ENCODE data around the gene MED27.

Gene MED27

DNA sequence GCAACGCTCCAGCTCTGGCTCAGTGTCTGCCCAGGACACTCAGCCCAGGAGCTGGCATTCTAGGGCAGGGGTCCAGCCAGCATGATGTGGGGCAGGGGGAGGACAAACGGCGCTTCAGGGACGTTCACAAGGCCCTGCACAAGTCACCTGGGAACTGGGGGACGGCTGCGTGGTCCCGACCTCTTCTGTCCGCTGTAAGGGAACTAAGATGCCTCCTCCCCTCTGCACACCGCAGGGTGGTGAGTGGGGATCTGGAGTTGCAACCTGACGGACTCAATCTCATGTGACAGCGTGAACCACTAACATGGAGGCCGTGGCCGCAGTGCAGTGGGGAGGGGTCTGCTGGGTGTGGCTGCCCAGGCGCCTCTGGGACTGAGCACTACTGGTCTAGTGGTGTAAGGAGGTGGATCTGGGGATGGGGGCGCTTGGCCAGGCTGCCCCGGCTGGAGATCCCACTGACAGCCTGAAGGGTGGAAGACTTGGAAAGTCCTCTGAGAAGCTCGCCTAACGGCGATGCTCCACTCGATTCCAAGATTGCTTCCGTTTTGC is 251.8 kb downstream of the MED27 start:
- no peak for DNase-seq

DNA sequence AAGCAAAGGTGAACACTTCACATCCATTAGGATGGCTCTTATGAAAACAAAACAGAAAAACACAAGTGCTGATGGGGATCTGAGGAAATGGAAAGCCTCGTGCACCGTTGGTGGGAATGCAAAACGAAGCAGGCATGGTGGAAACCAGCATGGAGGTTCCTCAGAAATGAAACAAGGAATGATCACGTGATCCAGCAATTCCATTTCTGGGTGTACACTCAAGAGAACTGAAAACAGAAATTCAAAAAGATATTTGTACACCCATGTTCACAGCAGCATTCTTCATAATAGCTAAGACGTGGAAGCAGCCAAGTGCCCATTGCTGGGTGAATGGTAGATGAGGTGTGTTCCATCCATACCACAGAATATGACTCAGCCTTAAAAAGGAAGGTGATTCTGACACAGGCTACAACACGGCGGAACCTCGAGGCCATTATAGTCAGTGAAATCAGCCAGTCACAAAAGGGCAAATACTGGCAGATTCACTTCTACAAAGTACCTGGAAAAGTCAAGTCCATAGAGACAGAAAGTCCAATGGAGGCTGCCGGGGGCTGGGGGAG is 252.6 kb downstream of the MED27 start:
- DNase-seq, result no peak

DNA sequence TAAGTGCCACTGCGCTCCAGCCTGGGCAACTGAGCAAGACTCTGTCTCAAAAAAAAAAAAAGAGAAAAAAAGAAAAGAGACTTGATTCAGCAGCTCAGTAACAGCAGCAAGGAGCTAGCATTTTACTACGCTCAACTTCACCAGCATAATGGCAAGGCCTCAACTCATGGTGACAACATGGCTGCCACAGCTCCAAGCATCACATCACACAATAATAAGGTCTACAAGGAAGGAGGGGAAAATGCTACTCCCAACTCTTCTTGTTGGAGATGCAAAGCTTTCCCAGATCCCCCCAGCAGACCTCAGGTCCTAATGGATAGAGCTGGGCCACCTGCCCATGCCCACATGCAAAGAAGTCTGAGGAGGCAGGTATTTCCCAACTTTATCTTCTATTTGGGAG is 253.6 kb downstream of the MED27 start:
- no peak for DNase-seq

DNA sequence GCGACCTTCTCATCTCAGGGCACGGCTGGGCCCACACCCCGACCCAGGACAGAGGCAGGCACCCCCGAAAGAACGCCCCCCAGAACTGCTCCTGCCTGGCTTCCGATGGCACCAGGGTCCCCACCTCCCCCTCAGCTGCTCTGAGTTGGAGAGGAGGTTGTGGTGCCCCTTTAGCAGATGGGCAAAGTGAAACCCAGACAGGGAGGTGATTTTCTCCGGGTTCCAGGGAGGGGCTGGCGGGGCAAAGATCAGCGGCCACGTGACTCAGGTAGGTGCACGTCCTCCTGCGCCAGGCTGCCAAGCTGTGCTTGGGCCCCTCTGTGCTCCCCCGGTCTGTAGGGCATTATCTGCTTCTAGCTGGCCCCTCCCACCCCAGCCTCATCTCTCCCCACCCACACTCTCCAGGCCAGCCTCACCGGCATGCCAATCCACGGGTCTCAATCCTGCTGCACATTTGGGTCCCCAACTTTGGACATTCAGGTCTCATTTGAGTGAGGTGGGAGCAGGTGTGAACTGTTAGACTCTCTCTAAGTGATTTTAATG is 254.6 kb downstream of the MED27 start:
- no peak for DNase-seq

DNA sequence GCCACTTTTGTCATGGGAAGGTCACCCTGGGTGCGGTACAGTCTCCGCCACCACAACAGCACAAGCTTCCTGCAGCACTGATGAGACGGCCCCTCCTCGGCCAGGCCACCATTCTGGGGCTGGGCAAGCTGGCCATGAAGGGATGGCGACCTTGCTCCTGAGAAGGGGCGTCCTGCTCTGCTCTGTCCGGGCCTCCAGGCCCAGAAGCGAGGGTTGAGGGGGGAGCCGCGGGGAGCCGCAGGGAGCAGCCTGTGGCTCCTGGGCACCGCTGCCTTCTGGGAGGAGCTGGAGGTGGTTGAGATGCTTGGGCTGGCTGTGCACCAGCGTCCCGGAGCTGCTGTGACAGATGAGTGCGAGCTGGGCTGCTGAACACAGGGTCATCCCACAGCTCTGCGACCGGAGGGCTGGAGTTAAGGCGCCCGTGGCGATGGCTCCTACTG is 255.5 kb downstream of the MED27 start:
- no peak for DNase-seq

DNA sequence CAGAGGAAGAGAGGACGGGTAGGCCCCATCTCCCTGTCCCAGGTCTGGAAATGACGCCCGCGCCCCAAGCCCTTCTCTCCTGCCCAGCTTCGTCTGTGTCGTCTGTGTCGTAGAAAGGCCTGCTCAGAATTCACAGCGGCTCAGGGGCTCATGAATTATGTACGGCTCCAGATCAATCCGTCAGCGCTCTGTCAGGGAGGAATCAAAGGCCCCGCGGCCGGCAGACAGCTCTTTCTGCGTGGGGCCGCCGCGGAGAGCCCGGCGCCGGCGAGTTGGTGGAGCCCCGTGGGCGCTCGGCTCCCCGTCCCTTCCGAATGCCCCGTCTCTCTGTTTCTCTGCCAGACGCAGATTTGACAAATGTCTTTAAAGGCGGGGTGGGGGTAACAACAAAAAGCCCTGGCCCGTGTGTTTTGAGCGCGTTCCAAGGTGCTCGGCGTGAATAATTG is 255.9 kb downstream of the MED27 start:
- DNase-seq, result no peak

DNA sequence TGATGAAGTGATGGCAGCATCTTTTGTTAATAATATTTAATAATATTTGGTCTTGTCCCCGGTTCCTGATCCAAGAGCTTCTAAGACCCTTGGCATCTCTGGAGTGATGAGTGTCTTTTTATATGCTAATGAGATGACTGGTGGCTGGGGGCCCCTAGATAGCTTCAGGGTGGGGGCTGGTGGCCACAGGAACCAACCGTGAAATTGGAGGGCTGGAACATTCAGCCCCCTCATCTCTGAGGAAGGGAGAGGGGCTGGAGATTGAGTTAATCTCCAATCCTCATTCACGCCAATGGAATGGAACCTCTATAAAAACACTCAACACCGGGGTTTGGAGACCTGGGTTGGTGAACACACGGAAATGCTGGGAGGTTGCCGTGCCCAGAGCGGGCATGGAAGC is 261.6 kb downstream of the MED27 start:
- DNase-seq, result no peak

DNA sequence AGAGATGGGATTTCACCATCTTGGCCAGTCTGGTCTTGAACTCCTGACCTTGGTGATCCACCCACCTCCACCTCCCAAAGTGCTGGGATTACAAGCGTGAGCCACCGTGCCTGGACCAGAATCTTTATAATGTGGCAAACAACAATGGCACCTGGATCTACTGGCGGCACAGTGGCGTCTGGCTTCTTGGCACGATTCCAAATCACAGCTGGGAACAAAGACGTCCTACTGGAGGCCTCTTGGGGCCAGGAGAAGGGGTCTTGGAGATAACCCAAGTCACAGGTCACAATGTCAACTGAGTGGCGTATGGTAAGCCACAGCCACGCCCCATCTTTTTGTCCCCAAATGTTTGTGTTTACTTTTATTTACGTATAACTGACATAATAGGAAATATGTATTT is 262.0 kb downstream of the MED27 start:
- peak; percentile 25 for DNase-seq

DNA sequence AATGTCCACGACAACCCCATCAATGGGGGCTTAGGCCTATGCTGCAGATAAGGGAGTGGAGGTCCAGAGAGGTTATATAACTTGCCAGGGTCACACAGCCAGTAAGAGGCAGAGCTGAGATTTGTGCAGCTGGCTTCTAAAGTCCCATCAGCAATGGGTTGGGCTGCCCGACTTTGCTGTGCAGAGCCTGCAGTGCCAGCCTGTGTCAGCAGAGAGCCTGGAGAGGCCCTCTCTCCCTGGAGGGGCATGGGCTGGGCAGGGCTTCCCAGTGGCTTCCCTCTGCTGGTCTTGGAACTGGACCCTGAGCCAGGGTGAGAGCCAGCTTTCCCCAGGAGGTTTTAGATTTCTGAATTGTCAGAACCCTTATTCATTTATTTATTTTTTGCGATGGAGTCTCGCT is 262.6 kb downstream of the MED27 start:
- peak; percentile 47 for DNase-seq

DNA sequence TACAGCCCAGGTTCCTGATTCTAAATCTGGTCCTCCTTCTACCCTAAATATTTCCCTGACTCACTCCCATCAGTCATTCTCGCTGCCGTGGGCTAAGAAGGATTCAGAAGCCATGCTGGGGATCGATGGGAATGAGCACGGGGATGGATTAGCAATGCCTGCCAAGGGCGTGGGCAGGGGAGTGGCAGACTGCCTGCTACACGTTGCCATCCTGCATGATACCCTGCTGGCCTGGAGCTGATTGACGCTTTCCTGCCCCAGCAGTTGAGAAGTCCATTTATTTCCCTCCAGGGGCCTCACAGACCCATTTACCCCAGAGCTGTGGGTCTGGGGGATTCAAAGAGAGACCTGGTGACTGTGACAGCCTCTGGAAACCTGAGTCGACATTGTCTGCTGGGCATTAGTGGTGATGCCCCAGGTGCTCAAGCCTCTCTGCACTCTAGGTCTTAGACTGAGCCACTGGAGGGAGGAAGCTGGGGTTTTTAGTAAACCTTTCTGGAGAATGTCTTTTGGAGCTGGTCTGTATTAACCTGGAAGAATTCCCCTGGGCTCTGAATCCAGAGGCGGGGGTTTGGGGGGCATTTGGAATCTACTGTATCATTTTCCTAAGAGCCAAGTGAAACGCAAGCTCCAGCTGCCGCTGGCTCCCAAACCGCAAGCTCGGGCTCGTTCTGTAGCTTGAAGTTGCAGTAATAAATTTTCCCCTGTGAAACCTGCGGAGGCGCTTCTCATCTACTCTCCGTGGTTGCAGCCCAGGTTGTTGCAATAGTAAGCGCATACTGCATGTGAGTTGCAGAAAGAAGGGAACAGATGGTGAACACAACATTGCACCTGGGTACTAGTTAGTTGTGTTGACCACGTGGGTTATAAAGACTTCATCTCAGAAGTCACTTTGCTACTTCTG is 263.4 kb downstream of the MED27 start:
- DNase-seq, result peak; percentile 85

DNA sequence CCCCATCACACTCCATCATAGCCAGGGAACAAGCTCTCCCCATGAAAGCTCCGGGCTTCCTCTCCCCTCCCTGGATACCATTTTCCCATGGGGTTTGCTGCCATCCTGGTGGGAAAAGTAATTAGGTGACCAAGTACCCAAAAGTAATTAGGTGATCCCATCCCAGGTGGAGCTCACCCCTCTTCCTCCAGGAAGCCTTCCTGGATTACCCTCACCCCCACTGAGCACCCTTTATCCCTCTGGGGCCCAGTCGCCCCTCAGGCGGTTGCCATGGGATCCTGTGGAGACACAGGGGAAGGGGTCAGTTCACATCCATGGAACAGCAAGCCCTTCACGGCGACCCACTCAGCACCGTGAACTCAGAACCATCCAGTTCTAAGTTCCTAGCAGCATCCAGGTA is 265.0 kb downstream of the MED27 start:
- DNase-seq, result no peak

DNA sequence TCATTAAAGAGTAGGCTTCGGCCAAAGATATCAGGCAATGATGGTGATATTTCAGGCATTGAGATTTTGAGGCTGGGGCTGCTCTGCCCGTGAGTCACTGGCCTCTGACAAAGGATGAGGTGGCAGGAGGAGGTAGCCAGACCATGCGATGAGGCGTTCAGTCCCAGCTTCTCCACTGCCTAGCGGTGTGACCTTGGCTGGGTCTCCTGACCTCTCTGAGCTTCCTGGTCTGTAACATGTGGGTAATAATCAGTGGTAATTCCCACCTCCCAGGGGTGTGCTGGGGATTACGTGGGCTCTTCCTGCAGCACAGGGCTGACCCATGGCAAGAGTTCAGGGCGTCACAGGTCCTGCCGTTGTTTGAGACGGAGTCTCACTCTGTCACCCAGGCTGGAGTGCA is 266.6 kb downstream of the MED27 start:
- DNase-seq, result no peak

DNA sequence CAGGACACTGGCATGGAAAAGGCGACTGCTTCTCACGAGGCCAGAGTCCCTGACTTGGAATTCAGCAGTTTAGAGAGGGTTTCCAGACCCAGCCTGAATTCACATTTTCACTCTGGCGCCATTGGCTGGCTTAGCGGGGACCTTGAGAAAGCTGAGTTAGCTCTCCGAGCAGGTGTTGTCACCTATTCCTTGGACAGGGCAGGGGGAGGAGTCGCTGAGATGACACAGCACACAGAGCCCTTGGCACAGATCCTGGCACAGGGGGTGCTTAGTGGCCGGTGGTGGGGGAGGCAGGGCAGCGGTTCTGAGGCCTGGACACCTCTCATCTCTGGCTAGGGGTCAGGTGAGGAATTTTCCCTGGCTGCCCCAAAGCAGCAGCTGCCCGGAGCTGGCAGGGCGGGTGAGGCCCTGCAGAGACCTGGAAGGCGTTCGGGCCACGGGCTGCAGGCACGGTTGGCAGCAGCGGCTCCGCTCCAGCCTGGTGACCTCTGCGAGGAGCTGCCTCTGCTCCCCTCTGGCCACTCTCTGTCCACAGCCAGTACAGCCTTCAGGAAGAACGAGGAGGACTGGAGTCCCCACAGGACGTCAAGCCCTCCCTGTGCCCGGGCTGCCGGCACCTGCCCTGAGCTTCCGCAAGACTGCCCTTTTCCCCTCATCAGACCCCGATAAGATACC is 267.4 kb downstream of the MED27 start:
- DNase-seq, result no peak

DNA sequence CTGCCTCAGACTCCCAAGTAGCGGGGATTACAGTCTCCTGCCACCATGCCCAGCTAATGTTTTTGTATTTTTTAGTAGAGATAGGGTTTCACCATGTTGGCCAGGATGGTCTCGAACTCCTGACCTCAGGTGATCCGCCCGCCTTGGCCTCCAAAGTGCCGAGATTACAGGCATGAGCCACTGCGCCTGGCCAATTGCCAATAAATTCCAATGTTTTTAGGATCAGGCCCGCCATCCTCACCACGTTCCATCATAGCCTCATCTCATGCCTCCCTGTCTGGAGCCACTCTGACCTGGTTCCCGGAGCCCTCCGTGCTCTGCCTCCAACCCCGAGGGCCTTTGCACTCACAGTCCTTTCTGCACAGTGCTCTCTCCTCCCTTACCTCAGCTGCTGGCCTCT is 268.3 kb downstream of the MED27 start:
- DNase-seq, result no peak

DNA sequence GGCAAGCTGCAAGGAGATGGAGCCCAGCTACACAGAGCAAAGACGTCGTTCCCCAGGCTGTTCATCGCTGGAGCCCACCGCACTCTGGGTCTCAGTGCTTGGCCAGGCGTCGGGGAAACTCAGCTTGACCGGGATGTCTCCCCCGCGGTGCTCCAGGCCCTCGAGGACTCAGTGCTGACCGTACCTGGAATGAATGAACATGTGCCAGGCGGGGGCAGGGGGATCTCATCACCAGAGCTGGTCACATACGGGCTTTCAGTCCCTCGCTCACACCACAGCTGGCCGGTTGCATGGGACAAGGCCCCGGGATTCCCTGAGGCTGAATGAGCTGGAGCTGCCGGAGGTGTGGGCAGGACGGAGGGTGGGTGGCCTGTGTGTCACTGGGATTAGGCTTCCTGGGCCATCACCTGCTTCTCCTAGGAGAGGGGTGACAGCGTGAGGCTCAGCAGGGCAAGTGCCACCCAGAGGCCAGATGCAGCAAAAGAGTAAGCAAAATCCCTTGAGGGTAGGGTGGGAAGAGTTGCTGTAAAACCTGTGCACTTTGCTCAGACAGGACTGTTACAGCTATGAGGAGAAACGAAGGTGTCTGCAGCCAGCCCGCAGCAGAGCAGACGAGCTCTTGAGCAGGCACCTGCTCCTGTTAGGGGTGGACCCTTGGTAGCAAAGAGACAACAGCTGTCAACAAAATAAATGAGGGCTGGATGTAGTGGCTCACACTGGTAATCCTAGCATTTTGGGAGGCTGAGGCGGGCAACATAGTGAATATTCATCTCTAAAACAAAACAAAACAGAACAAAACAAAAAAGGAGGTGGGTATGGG is 269.1 kb downstream of the MED27 start:
- peak; percentile 53 for DNase-seq

Measured in NCI-H1694 treated with DMSO at 0.1 percent for 48 hours (cell line).